ENCODE results near the gene FTO. TPM values are rescaled to one million over a fixed set of nuclear protein-coding genes. Genes with fewer than 3 reads are reported as not detected.

Gene FTO
- total RNA-seq, 1 experiment from 2014 or later = 129 TPM

DNA sequence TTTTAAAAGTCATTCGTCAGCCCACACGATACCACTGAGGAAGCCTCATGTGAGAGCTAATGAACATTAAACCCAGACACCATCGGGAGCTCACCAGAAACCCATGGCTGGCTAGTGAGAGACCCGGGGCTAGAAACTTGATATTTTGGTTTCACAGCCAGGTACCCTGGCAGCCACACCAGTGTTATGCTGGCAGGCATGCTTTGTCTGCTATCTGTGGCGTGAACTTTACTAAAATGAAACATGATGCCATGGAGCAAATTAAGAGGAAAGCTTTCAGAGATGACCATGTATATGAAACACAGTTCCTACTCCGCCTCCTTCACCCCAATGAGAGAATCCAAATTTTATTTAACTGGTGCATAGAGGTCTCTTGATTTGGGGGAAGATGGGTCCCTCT, 291.4 kb downstream of the FTO start:
- H3K36me3 ChIP-seq = no peaks in the 10 kb centered on the region
- H3K27me3 ChIP-seq = no peaks in the 10 kb centered on the region
- no peak for DNase-seq
- H3K9me3 ChIP-seq (replicated peaks) = no peaks in the 10 kb centered on the region
- H3K27ac ChIP-seq = no peak overlapping the region
- H3K4me3 ChIP-seq = no peak overlapping the region
- peaks cover 19% of the 10 kb centered on the region for H3K4me1 ChIP-seq

DNA sequence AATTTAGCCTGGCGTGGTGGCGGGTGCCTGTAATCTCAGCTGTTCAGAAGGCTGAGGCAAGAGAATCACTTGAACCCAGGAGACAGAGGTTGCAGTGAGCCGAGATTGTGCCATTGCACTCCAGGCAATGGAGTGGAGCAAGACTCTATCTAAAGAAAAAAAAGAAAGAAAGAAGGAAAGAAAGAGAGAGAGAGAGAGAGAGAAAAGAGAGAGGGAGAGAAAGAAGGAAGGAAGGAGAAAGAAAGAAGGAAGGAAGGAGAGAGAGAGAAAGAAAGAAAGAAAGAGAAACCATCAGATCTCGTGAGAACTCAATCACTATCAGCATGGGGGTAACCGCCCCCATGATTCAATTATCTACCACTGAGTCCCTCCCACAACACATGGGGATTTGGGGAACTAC, 293.0 kb downstream of the FTO start:
- Histone ChIP-seq H3K4me3 (no peak overlapping the region), H3K27ac (no peak overlapping the region), H3K9me3 (replicated peaks) (no peaks in the 10 kb centered on the region), H3K27me3 (no peaks in the 10 kb centered on the region), H3K4me1 (peaks cover 5% of the 10 kb centered on the region; the same call in 1 of the 2 replicates), H3K36me3 (no peaks in the 10 kb centered on the region)
- no peak for DNase-seq

- H3K4me3 ChIP-seq = no peak overlapping the region
- H3K4me1 ChIP-seq = no peaks in the 10 kb centered on the region
- no peaks in the 10 kb centered on the region for H3K27me3 ChIP-seq
- no peaks in the 10 kb centered on the region for H3K36me3 ChIP-seq
- no peak for DNase-seq
- no peaks in the 10 kb centered on the region for H3K9me3 ChIP-seq (replicated peaks)
- H3K27ac ChIP-seq = no peak overlapping the region
Measured at GRCh38 chr16:53998024-53998810, 294.3 kb downstream of the FTO start.

- Histone ChIP-seq H3K9me3 (replicated peaks) (no peaks in the 10 kb centered on the region), H3K27me3 (no peaks in the 10 kb centered on the region), H3K36me3 (no peaks in the 10 kb centered on the region), H3K4me1 (no peaks in the 10 kb centered on the region), H3K4me3 (no peak overlapping the region), H3K27ac (no peak overlapping the region)
- DNase-seq = peak in 1 of 2 experiments; percentile 5
Measured at GRCh38 chr16:53998966-53999522, 295.1 kb downstream of the FTO start.

GRCh38 chr16:53999841-54000240, 295.9 kb downstream of the FTO start:
- Histone ChIP-seq H3K4me1 (no peaks in the 10 kb centered on the region), H3K27ac (no peak overlapping the region), H3K27me3 (no peaks in the 10 kb centered on the region), H3K9me3 (replicated peaks) (no peaks in the 10 kb centered on the region), H3K36me3 (no peaks in the 10 kb centered on the region), H3K4me3 (no peak overlapping the region)
- DNase-seq = no peak

GRCh38 chr16:54000361-54000760, 296.4 kb downstream of the FTO start:
- H3K27ac ChIP-seq = no peak overlapping the region
- no peak overlapping the region for H3K4me3 ChIP-seq
- H3K9me3 ChIP-seq (replicated peaks) = no peaks in the 10 kb centered on the region
- no peaks in the 10 kb centered on the region for H3K4me1 ChIP-seq
- no peaks in the 10 kb centered on the region for H3K27me3 ChIP-seq
- DNase-seq = no peak
- H3K36me3 ChIP-seq = no peaks in the 10 kb centered on the region

- no peak overlapping the region for H3K27ac ChIP-seq
- no peaks in the 10 kb centered on the region for H3K9me3 ChIP-seq (replicated peaks)
- no peaks in the 10 kb centered on the region for H3K4me1 ChIP-seq
- H3K36me3 ChIP-seq = no peaks in the 10 kb centered on the region
- DNase-seq = no peak
- no peak overlapping the region for H3K4me3 ChIP-seq
- no peaks in the 10 kb centered on the region for H3K27me3 ChIP-seq
Measured at GRCh38 chr16:54006693-54007092, 302.7 kb downstream of the FTO start.

DNA sequence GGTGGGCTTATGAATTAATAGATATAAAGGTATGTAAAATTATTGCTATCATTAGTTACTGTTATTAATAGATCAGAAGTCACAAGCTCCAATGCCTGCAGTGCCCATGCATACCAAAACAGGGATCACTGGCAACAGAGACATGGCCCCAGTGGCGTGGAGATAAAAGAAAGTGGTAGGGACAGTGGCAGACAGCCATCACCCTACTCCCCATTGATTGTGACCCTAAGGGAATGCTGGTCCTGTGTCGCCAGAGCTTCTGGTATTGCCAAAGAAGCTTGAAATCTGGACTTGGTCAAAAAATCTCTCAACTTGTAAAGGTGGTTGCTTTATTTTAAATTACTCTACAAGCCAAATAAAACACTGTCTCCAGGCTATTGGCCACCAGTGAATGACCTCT, 303.5 kb downstream of the FTO start:
- Histone ChIP-seq H3K4me1 (no peaks in the 10 kb centered on the region), H3K4me3 (no peak overlapping the region), H3K27me3 (no peaks in the 10 kb centered on the region), H3K9me3 (replicated peaks) (peaks cover 3% of the 10 kb centered on the region; the same call in 1 of the 2 replicates), H3K36me3 (no peaks in the 10 kb centered on the region), H3K27ac (no peak overlapping the region)
- no peak for DNase-seq

DNA sequence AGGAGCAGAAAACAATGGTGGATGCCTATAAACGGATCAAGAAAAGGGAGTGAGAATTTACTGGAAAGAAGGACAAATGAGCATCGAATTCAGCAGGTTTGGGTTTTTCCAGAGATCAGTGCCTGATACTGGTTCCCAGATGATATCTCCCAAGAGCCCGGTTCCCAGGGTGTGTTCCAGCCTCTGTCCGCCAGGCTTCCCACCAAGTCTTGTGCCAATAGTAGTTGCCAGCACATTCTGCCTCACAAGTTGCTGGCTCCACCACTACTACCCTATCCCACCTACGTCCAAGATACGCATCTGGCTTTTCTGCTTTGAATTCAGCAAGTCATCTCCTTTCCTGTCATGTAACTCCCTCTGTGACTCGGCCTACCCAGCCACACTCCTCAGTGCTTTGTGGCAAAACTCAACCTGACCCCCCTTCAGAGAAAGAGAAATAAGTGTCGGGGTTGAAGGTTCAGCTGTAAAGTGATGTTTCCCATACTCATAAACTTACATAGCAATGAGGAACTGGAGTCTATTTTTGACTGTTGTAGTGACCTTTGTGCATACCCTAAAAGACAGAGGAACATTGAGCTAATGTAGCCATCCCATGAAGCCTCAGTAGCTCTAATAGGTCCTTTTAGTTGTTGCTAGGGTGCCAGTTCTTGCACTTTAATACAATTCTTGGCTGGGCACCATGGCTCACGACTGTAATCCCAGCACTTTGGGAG, 305.7 kb downstream of the FTO start:
- Histone ChIP-seq H3K27me3 (no peaks in the 10 kb centered on the region), H3K4me3 (no peak overlapping the region), H3K9me3 (replicated peaks) (peaks cover 6% of the 10 kb centered on the region; the same call in 1 of the 2 replicates), H3K36me3 (no peaks in the 10 kb centered on the region), H3K4me1 (no peaks in the 10 kb centered on the region), H3K27ac (no peak overlapping the region)
- no peak for DNase-seq

GRCh38 chr16:54015147-54015546, 311.2 kb downstream of the FTO start:
- Histone ChIP-seq H3K4me3 (no peak overlapping the region), H3K36me3 (no peaks in the 10 kb centered on the region), H3K27ac (no peak overlapping the region), H3K27me3 (no peaks in the 10 kb centered on the region), H3K9me3 (replicated peaks) (peaks cover 6% of the 10 kb centered on the region; the same call in 1 of the 2 replicates), H3K4me1 (0 out of 2 replicates have a peak, but pooled peaks cover 2% of the 10 kb centered on the region)
- DNase-seq = no peak

DNA sequence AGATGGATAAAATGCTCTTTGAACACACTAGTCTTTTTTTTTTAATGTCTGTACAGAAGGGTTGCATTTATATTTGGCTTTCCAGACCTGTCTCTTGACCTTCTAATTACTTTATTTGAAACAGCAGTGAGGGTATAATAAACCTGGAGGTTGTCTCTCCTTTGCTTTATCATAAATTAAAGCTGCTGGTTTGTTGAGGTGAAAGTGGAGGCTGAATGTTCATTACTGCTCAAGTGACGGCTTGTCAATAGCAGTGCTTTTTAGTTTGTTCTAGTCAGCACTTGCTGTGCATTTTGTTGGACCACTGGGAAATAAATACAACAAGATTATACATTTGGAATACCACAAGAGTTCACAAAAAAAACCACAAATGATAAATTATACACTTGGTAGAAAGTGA, 318.4 kb downstream of the FTO start:
- H3K9me3 ChIP-seq (replicated peaks) = no peaks in the 10 kb centered on the region
- H3K36me3 ChIP-seq = no peaks in the 10 kb centered on the region
- no peak overlapping the region for H3K27ac ChIP-seq
- DNase-seq = no peak
- no peak overlapping the region for H3K4me3 ChIP-seq
- no peaks in the 10 kb centered on the region for H3K27me3 ChIP-seq
- 0 out of 2 replicates have a peak, but pooled peaks cover 2% of the 10 kb centered on the region for H3K4me1 ChIP-seq

GRCh38 chr16:54026456-54026855, 322.5 kb downstream of the FTO start:
- Histone ChIP-seq H3K4me3 (no peak overlapping the region), H3K36me3 (no peaks in the 10 kb centered on the region), H3K9me3 (replicated peaks) (peaks cover 8% of the 10 kb centered on the region; the same call in 1 of the 2 replicates), H3K27ac (no peak overlapping the region), H3K27me3 (no peaks in the 10 kb centered on the region), H3K4me1 (no peaks in the 10 kb centered on the region)
- DNase-seq = no peak

GRCh38 chr16:54027062-54027461, 323.1 kb downstream of the FTO start:
- H3K4me1 ChIP-seq = no peaks in the 10 kb centered on the region
- no peak for DNase-seq
- H3K27ac ChIP-seq = no peak overlapping the region
- peaks cover 8% of the 10 kb centered on the region; the same call in 1 of the 2 replicates for H3K9me3 ChIP-seq (replicated peaks)
- H3K27me3 ChIP-seq = no peaks in the 10 kb centered on the region
- H3K36me3 ChIP-seq = no peaks in the 10 kb centered on the region
- no peak overlapping the region for H3K4me3 ChIP-seq

DNA sequence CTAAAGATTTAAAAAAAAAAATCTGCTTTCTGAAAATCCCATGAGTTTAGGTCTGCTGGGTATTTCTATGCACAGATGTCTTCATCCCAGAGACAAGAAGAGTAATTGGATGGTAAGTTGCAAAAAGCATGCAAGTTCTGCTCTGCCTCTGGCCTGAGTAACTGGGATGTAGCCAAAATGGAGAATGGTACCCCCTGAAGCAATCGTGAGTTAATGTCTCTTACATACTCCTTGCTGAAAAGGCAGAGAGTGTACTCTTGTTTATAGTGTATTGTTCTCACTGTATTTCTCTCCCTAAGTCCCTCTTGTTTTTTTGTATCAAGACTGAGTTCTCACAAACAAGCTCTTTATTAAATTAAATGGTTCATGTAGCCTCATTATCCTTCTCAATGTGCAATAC, 323.6 kb downstream of the FTO start:
- Histone ChIP-seq H3K9me3 (replicated peaks) (peaks cover 8% of the 10 kb centered on the region; the same call in 1 of the 2 replicates), H3K36me3 (no peaks in the 10 kb centered on the region), H3K4me1 (no peaks in the 10 kb centered on the region), H3K27ac (no peak overlapping the region), H3K27me3 (no peaks in the 10 kb centered on the region), H3K4me3 (no peak overlapping the region)
- DNase-seq = no peak

- peaks cover 8% of the 10 kb centered on the region; the same call in 1 of the 2 replicates for H3K9me3 ChIP-seq (replicated peaks)
- no peak overlapping the region for H3K4me3 ChIP-seq
- H3K4me1 ChIP-seq = no peaks in the 10 kb centered on the region
- H3K36me3 ChIP-seq = no peaks in the 10 kb centered on the region
- no peaks in the 10 kb centered on the region for H3K27me3 ChIP-seq
- no peak for DNase-seq
- H3K27ac ChIP-seq = no peak overlapping the region
Measured at GRCh38 chr16:54027995-54028394, 324.0 kb downstream of the FTO start.
